ENCODE measurements around the gene ENOX1.

The ENOX1 gene

DNA sequence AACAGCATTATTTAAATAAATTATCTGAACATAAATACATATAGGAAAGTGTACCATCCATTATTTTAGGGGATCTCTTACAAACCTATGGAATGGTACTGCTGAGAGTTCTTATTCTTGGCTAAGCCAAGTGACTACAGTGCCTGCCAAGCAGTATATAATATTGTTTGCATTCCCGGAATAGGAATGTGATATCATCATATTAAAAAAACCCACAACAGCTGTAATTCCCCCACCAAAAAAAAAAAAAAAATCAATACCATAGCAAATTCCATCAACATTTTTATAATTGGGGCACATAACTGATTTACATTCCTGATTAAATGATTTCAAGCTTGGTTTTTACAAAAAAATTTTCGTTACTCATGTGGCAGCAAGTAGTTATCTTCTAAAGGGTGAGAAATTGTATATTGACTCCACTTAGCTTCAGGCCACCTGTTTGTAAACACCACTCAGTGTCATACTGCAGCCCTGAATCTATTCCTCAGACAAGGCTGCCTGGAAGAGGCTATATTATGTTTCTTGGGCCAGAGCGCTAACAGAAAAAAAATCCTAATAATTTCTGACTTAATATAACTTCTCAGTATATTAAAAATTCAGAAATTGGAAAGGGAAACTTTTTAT lies 485.3 kb downstream of the ENOX1 start:
- no peak for DNase-seq

DNA sequence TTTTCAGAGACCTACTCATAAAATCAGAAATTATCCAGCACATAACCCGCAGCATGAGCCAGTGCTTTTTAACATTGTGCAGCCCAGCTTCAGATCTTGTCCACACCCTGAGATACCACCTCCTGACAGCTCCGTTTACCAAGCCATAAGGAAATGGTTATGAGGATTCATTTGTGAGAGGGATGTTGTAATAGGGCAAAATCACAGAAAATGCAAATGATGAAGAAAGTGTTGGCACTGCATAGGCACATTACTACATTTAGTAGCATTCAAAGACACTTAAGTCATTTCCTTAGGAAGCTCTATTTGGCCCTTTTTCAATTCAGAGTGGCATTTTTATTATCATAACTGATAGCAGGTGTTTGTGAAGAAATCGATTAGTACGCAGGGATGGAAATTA lies 485.9 kb downstream of the ENOX1 start:
- no peak for DNase-seq

- no peak for DNase-seq
These were observed 487.4 kb downstream of the ENOX1 start for GRCh38 chr13:43299374-43299773.

- no peak for DNase-seq
These were observed 488.0 kb downstream of the ENOX1 start for GRCh38 chr13:43298816-43299215.

DNA sequence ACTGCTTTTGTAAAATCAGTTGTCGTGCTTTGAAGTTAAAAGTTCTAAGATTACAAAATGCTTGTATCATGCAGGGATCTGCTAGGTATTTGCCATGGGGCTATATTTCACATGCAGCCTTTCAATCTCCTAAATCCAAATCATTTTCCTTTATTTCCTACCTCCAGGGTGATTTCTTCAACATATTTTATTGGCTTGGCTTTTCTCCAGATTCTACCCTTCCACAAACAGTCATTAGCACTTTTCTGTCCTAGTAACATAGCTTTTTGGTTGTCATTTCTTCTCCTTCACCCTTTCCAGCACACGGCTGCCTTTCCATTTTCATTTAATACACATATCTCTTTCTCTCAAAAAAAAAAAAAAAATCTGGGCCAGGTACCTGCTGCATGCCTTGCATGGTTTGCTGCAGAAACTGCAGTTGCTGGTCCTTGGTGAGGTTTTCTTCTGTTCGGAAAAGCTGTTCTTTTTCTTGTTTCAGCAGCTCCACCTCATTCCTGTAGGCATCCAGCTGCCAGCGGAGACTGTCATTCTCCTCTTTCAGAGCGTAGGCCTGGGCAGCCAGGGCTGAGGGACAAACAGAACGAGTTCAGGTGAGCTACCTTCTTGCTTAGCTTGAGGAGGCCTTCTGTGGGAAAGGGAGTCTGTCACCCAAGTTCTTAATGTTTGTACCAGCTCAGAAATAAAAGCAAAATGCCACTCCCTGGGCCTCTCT lies 488.6 kb downstream of the ENOX1 start:
- no peak for DNase-seq

DNA sequence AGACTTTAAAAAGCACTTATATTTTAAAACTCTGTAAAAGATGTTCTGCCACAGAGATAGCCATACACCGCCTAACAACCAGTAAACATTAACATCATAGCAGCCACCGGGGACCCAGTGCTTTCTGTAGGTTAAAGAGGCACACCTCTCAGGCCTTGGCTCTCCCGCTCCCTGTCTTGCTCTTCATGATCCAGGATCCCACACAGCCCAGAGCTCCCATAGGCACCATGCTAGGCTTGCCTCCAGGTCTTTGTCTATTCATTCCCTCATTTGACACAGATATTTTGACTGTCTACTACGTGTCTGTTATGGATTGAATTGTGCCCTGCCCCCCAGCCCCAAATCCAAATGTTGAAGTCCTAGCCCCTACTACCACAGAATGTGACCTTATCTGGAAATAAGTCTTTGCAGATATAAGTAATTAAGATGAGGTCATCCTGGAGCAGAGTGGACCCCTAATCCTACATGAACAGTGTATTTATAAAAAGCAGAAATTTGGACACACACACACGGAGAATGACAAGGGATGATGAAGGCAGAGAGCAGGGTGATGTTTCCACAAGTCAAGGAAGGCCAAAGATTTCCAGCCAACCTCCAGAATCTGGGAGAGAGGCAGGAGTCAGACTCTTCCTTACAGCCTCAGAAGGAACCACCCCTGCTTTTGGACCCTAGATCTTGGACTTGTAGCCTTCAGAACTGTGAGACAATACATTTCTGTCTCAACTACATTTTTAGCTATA lies 490.8 kb downstream of the ENOX1 start:
- DNase-seq = no peak

GRCh38 chr13:43295321-43295720 lies 491.5 kb downstream of the ENOX1 start:
- DNase-seq = no peak

DNA sequence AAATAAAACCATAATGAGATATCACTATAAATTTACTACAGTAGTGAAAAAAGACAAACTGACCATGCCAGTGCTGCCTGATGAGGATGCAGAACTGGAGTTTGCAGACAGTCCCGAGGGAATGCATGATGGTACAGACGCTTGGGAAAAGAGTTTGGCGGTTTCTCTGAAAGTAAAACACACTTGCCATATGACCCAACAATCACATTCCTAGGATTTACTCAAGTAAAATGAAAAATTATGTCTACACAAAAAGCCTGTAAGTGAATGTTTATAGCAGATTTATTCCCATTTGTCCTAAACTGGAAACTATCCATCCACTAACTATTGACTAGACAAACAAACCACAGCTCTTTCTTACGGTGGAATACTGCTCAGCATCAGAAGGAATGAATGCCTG lies 492.4 kb downstream of the ENOX1 start:
- no peak for DNase-seq

DNA sequence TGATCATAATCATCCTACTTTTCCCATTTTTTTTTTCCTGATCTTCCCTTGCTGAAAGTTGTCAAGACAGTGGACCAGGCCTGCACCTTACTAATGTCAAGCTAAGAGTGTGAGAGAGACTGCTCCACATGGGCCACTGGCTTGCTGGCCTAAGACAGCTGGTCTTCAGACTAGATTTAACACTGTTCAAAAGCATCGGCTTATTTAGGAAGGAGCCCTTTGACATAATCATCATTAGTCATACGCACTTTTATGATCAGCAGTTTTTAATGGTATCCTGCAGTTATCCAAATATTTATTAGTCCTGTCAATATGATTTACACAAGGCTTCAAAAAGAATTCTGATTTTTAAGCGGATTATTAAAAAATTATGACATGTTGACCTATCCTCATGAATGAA lies 492.8 kb downstream of the ENOX1 start:
- no peak for DNase-seq

DNA sequence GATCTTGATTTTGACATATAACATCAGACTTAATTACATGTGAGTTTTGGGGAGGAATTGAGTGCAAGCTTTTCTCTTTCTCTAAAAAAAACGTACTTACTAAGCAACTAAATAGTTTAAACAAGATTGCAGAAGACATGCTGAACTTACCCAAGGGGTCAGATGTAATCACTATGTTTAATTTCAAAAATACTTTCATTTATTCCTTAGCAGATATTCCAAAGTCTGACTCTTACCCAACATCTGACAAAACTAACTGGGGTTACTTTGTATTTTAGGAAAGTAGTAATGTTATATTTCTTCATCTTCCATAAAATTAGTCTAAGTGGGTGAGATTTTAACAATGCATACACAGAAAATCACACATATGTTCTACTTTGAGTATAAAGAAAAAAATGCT lies 493.2 kb downstream of the ENOX1 start:
- DNase-seq = no peak

GRCh38 chr13:43293008-43293407 lies 493.8 kb downstream of the ENOX1 start:
- no peak for DNase-seq

- DNase-seq = no peak
These were observed 495.3 kb downstream of the ENOX1 start for GRCh38 chr13:43291287-43292060.

- no peak for DNase-seq
These were observed 497.1 kb downstream of the ENOX1 start for GRCh38 chr13:43289470-43290255.

GRCh38 chr13:43286751-43287150 lies 500.0 kb downstream of the ENOX1 start:
- DNase-seq = no peak

GRCh38 chr13:43285933-43286597 lies 500.7 kb downstream of the ENOX1 start:
- no peak for DNase-seq

DNA sequence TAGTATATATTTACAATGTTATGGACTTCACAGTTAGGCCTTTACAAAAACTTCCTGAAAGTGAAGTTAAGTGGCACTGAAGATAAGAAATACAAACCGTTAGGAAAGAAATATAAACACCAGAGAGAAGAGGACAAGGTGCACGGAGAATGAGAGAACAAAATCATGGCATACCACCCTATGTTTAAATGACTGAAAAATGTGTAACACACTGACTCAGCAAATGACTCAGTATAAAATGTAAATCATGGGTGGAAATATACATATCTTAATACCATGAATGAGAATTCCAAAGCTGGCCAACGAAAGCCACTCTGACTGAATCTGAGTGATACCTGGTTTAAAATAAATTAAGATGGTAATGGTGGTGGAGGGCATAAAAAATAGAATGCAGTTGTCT lies 502.6 kb downstream of the ENOX1 start:
- no peak for DNase-seq

GRCh38 chr13:43279696-43280095 lies 507.1 kb downstream of the ENOX1 start:
- DNase-seq = no peak

- no peak for DNase-seq
These were observed 508.6 kb downstream of the ENOX1 start for GRCh38 chr13:43278127-43278526.

DNA sequence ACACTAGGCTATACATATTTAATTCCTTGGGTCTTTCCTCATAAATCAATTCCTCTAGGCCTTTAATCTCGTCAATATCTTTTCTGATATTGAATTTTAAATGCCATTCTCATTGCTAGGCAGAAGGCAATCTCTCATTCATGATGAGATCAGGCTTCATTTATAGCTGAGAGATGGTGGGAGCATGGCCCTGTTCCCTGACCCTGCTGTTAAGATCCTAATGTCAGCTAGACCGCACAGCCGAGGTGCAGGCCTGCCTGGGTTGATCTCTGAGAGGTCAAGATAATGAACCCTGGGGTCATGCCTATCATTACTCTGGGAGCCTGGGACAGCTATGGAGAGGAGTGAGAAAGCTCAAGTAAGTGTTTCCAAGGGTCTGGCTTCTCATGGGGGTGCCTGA lies 509.6 kb downstream of the ENOX1 start:
- no peak for DNase-seq

- DNase-seq = no peak
These were observed 511.9 kb downstream of the ENOX1 start for GRCh38 chr13:43274881-43275280.

GRCh38 chr13:43273362-43273761 lies 513.4 kb downstream of the ENOX1 start:
- DNase-seq = no peak

DNA sequence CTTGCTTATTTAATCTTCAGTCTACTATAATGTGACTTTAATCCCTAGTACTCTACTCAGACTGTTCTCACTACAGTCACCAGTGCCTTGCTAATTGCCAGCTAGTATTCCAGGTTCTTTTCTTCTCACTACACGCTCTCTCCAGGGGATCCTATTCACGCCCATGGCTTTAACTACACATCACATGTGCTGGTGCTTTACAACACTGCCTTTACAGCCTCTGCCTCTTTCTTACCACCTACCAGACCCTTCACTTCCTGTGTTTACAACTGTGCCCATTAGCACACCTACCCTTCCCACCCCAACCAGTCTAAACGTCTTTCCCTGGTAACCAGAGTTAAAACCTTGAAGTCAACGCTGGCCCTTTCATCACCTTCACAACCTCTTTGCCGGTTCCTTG lies 513.9 kb downstream of the ENOX1 start:
- DNase-seq = no peak
